Fibroblast of lung (primary cell): Measurements from ENCODE around the gene MCM6. TPM values are rescaled to one million over a fixed set of nuclear protein-coding genes. Genes with fewer than 3 reads are reported as not detected.

Source experiments
- DNase-seq, 2 donors: peaks; one replicate each; pipeline versions ENCODE4 v3.0.0 to v3.0.0-alpha.2; 2010; ENCODE audit warnings: low read depth in 2 of 2
- H2AFZ ChIP-seq: 2 replicates; pipeline ENCODE4 v1.5.1; 2012; ENCODE audit warnings: low read length, control low read depth, inconsistent platforms
- H3K27ac ChIP-seq: 2 replicates; pipeline ENCODE4 v1.5.1; 2011; ENCODE audit warnings: low read length, control low read depth; ENCODE audit not compliant: insufficient read depth
- H3K27me3 ChIP-seq: 2 replicates; pipeline ENCODE4 v1.5.1; 2011; ENCODE audit warnings: mild to moderate bottlenecking, low read length; ENCODE audit not compliant: control insufficient read depth, insufficient read depth
- H3K36me3 ChIP-seq: 2 replicates; pipeline ENCODE4 v1.5.1; 2011; ENCODE audit warnings: low read length; ENCODE audit not compliant: control insufficient read depth, insufficient read depth
- H3K4me1 ChIP-seq: 2 replicates; pipeline ENCODE4 v1.5.1; 2011; ENCODE audit warnings: low read length; ENCODE audit not compliant: control insufficient read depth, insufficient read depth; ENCODE audit errors: extremely low read depth
- H3K4me2 ChIP-seq: 2 replicates; pipeline ENCODE4 v1.5.1; 2011; ENCODE audit warnings: low read length, control low read depth; ENCODE audit not compliant: insufficient read depth; ENCODE audit errors: extremely low read depth
- H3K4me3 ChIP-seq, 4 experiments: fragments of 200-600 bp in 1 of 4; sonication (generic) in 1 of 4; replicated peaks in 1 of 4; 2 replicates each; pipeline ENCODE4 v1.5.1; 2011 to 2016; ENCODE audit warnings: low read length in 4 of 4, low read depth in 3 of 4, mild to moderate bottlenecking in 3 of 4, control low read depth in 2 of 4, inconsistent platforms in 1 of 4, mixed read lengths in 1 of 4; ENCODE audit not compliant: insufficient read depth in 1 of 4; ENCODE audit errors: control extremely low read depth in 1 of 4
- H3K79me2 ChIP-seq: 2 replicates; pipeline ENCODE4 v1.5.1; 2012; ENCODE audit warnings: mild to moderate bottlenecking, low read length, inconsistent platforms; ENCODE audit not compliant: control insufficient read depth, insufficient read depth
- H3K9ac ChIP-seq: 2 replicates; pipeline ENCODE4 v1.5.1; 2011; ENCODE audit warnings: mild to moderate bottlenecking, low read length, control low read depth; ENCODE audit not compliant: insufficient read depth
- H3K9me3 ChIP-seq: 2 replicates; pipeline ENCODE4 v1.5.1; 2012; ENCODE audit warnings: low read depth, low read length; ENCODE audit not compliant: control insufficient read depth, insufficient read depth
- H4K20me1 ChIP-seq: 2 replicates; pipeline ENCODE4 v1.5.1; 2011; ENCODE audit warnings: low read length; ENCODE audit not compliant: control insufficient read depth, insufficient read depth; ENCODE audit errors: extremely low read depth
- EZH2 ChIP-seq: IDR thresholded peaks from 2 replicates; pipeline ENCODE4 v1.5.1; 2012; ENCODE audit warnings: low read length, control low read depth, mild to moderate bottlenecking; ENCODE audit errors: missing control alignments
- polyA plus RNA-seq, 2 donors: library from polyadenylated mRNA; depleted of rRNA in 1 of 2; stranded (reverse) in 1 of 2; unstranded in 1 of 2; fragments of >200 nt; gene quantifications; 2 replicates each; pipeline ENCODE4 v1.2.1, GENCODE V29; 2011 to 2012; ENCODE audit warnings: missing spikeins in 1 of 2
- total RNA-seq: library from RNA; depleted of rRNA; stranded (reverse); fragments of >200 nt; gene quantifications from 2 replicates; pipeline ENCODE4 v1.2.1, GENCODE V29; 2014
- TF ChIP-seq, protein P1 (sequence below), 2 donors: IDR thresholded peaks in 1 of 2; conservative IDR thresholded peaks in 1 of 2; 1 replicate in 1 of 2; 2 replicates in 1 of 2; pipeline ENCODE4 v1.5.1; 2011 to 2012; ENCODE audit warnings: low read length in 2 of 2, control low read depth in 1 of 2, inconsistent platforms in 1 of 2, low read depth in 1 of 2, mild to moderate bottlenecking in 1 of 2

The MCM6 gene
- total and polyA plus RNA-seq, 2 donors (not counting 1 experiment from before 2014, with no cell fraction given) = 11.2 to 36.0 TPM

DNA sequence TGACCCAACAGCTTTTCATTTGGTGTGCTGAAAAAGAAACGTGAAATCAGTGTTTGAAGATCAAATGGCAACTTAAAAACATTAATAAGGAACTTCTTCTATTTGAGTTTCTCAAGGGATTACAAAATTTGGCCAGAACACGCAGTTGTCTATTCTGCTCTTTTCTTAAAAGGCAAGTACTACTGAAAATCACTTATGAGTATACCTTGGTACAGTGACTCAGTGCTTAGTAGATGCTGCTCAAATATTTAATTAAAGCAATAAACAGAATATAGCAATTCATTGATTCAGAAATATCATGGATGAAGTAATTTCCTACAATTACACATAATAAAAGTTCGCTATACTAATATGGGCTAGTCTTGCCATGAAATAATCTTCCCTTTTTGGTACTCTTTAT lies 38.2 kb upstream of the MCM6 start:
- no peaks in the 10 kb centered on the region for H3K4me1 ChIP-seq
- no peak overlapping the region for H2AFZ ChIP-seq

DNA sequence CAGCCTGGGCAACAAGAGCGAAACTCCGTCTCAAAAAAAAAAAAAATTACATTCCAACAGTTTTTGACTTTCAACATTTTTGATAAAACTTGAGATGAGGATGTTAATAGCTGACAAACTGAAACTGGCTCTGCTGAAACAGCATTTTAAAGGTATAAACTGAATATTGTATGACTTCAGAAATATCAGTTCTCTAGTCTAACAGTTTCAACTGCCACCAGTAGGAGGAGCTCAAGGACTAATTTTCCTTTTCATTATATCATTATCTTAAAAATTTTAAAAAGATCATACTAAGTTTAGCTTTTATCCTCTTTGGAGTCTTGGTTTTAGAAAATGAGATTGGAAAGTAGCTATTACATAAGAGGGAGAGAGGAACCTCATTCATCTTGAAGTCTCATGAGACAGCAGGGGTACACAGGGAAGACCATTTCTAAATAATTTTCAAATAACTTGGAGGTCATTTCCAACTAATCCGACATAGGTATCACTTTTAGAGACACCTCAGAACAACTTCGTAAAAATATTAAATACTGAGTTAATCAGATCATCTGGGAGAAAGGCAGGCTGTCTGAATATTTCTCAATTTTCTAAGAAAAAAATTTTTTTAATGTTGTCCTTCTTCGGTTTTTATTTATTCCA lies 37.6 kb upstream of the MCM6 start:
- H2AFZ ChIP-seq = no peak overlapping the region
- H3K27me3 ChIP-seq = no peaks in the 10 kb centered on the region
- no peak overlapping the region for H3K9ac ChIP-seq
- no peak overlapping the region for H3K4me2 ChIP-seq
- no peak for TF ChIP-seq EZH2
- TF ChIP-seq, protein P1, sequence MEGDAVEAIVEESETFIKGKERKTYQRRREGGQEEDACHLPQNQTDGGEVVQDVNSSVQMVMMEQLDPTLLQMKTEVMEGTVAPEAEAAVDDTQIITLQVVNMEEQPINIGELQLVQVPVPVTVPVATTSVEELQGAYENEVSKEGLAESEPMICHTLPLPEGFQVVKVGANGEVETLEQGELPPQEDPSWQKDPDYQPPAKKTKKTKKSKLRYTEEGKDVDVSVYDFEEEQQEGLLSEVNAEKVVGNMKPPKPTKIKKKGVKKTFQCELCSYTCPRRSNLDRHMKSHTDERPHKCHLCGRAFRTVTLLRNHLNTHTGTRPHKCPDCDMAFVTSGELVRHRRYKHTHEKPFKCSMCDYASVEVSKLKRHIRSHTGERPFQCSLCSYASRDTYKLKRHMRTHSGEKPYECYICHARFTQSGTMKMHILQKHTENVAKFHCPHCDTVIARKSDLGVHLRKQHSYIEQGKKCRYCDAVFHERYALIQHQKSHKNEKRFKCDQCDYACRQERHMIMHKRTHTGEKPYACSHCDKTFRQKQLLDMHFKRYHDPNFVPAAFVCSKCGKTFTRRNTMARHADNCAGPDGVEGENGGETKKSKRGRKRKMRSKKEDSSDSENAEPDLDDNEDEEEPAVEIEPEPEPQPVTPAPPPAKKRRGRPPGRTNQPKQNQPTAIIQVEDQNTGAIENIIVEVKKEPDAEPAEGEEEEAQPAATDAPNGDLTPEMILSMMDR (conservative IDR thresholded peaks at IDR 0.05 in 1 of 2, IDR thresholded peaks at IDR 0.05 in 1 of 2; ENCODE audit: low read depth in 1 of 2, low read length in 2 of 2) = peak; percentile 59 to 68
- H3K36me3 ChIP-seq = no peaks in the 10 kb centered on the region
- H4K20me1 ChIP-seq = no peaks in the 10 kb centered on the region
- H3K9me3 ChIP-seq = no peaks in the 10 kb centered on the region
- no peak overlapping the region for H3K27ac ChIP-seq
- H3K4me3 ChIP-seq = no peak overlapping the region
- H3K79me2 ChIP-seq = no peaks in the 10 kb centered on the region
- DNase-seq = peak; percentile 24 to 63
- H3K4me1 ChIP-seq = no peaks in the 10 kb centered on the region

More for the DNA sequence above, 38.2 kb upstream of the MCM6 start:
- Histone ChIP-seq H3K36me3 (no peaks in the 10 kb centered on the region), H3K27me3 (no peaks in the 10 kb centered on the region), H3K79me2 (no peaks in the 10 kb centered on the region), H3K27ac (no peak overlapping the region), H3K4me2 (no peak overlapping the region), H3K9ac (no peak overlapping the region), H3K9me3 (no peaks in the 10 kb centered on the region), H3K4me3 (no peak overlapping the region), H4K20me1 (no peaks in the 10 kb centered on the region)
- TF ChIP-seq, protein P1 (conservative IDR thresholded peaks at IDR 0.05 in 1 of 2, IDR thresholded peaks at IDR 0.05 in 1 of 2; ENCODE audit: low read depth in 1 of 2, low read length in 2 of 2) = no peak
- no peak for TF ChIP-seq EZH2
- no peak for DNase-seq

DNA sequence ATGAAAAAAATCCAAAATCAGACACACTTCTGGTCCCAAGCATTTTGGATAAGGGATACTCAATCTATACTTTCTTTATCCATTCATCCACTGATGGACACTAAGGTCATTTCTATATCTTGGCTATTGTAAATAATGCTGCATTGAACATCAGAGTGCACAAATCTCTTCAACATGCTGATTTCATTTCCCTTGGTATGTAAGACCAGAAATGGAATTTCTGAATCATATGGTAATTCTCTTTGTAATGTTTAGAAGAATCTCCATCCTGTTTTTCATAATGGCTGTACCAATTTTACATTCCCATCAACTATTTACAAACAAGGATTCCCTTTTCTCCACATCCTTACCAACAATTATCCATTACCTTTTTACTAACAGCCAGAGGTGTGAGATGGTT lies 33.7 kb upstream of the MCM6 start:
- H3K36me3 ChIP-seq = no peaks in the 10 kb centered on the region
- DNase-seq = peak in 1 of 2 donors; percentile 47
- H2AFZ ChIP-seq = no peak overlapping the region
- no peaks in the 10 kb centered on the region for H3K27me3 ChIP-seq
- no peaks in the 10 kb centered on the region for H3K4me1 ChIP-seq
- no peaks in the 10 kb centered on the region for H4K20me1 ChIP-seq
- no peak overlapping the region for H3K9ac ChIP-seq
- H3K27ac ChIP-seq = no peak overlapping the region
- no peak overlapping the region for H3K4me3 ChIP-seq
- H3K4me2 ChIP-seq = no peak overlapping the region
- no peaks in the 10 kb centered on the region for H3K9me3 ChIP-seq
- TF ChIP-seq, protein P1 (conservative IDR thresholded peaks at IDR 0.05 in 1 of 2, IDR thresholded peaks at IDR 0.05 in 1 of 2; ENCODE audit: low read depth in 1 of 2, low read length in 2 of 2) = no peak
- no peak for TF ChIP-seq EZH2
- H3K79me2 ChIP-seq = no peaks in the 10 kb centered on the region
